Loucy (cell line): ENCODE measurements around the gene TNP1.

ENCODE experiments used
- H2AFZ ChIP-seq: fragments of 200-600 bp; sonication (generic); 2 replicates; pipeline ENCODE4 v1.6.0; 2016; ENCODE audit warnings: antibody characterized with exemption, mild to moderate bottlenecking, low read length, moderate library complexity
- H3F3A ChIP-seq: fragments of 200-600 bp; 2 replicates; pipeline ENCODE4 v1.6.0; 2016; ENCODE audit warnings: antibody characterized with exemption, low read depth, mild to moderate bottlenecking
- H3K27me3 ChIP-seq: fragments of 200-600 bp; sonication (generic); 2 replicates; pipeline ENCODE4 v1.6.1; 2014; ENCODE audit warnings: low read length, mild to moderate bottlenecking; ENCODE audit not compliant: insufficient read depth, poor library complexity, severe bottlenecking
- H3K36me3 ChIP-seq: fragments of 200-600 bp; sonication (generic); 2 replicates; pipeline ENCODE4 v1.6.1; 2016; ENCODE audit warnings: low read length; ENCODE audit not compliant: insufficient read depth
- H3K4me1 ChIP-seq: fragments of 200-600 bp; sonication (generic); 2 replicates; pipeline ENCODE4 v1.5.1; 2014; ENCODE audit warnings: low read length, mild to moderate bottlenecking; ENCODE audit not compliant: insufficient read depth, poor library complexity, severe bottlenecking
- H3K4me2 ChIP-seq: fragments of 200-600 bp; sonication (generic); 2 replicates; pipeline ENCODE4 v1.6.0; 2014; ENCODE audit warnings: antibody characterized with exemption, low read length, low read depth, mild to moderate bottlenecking; ENCODE audit not compliant: poor library complexity, severe bottlenecking
- H3K4me3 ChIP-seq: fragments of 200-600 bp; sonication (generic); 2 replicates; pipeline ENCODE4 v1.5.1; 2014; ENCODE audit warnings: low read length, mild to moderate bottlenecking, mixed read lengths; ENCODE audit not compliant: poor library complexity, severe bottlenecking
- H3K79me2 ChIP-seq: fragments of 200-600 bp; sonication (generic); 2 replicates; pipeline ENCODE4 v1.6.1; 2014; ENCODE audit warnings: low read length; ENCODE audit not compliant: insufficient read depth
- H3K9ac ChIP-seq: fragments of 200-600 bp; sonication (generic); 2 replicates; pipeline ENCODE4 v1.6.0; 2014; ENCODE audit warnings: mild to moderate bottlenecking, low read depth, low read length, moderate library complexity; ENCODE audit not compliant: poor library complexity, severe bottlenecking
- H3K9me2 ChIP-seq: fragments of 200-600 bp; sonication (generic); replicated peaks from 2 replicates; pipeline ENCODE4 v1.6.1; 2016; ENCODE audit warnings: low read depth, low read length, mixed read lengths
- H3K9me3 ChIP-seq: fragments of 200-600 bp; sonication (generic); 2 replicates; pipeline ENCODE4 v1.6.1; 2014; ENCODE audit warnings: mild to moderate bottlenecking, antibody characterized with exemption, low read length, low read depth; ENCODE audit not compliant: insufficient read depth
- H4K20me1 ChIP-seq: fragments of 200-600 bp; sonication (generic); 2 replicates; pipeline ENCODE4 v1.6.0; 2014; ENCODE audit warnings: antibody characterized with exemption, low read length, mild to moderate bottlenecking; ENCODE audit not compliant: insufficient read depth, poor library complexity, severe bottlenecking
- CTCF ChIP-seq: fragments of 200-600 bp; sonication (generic); conservative IDR thresholded peaks from 2 replicates; pipeline ENCODE4 v1.5.1; 2014; ENCODE audit warnings: mild to moderate bottlenecking, antibody characterized with exemption, low read length
- EZH2phosphoT487 ChIP-seq: fragments of 200-600 bp; IDR thresholded peaks from 2 replicates; pipeline ENCODE4 v1.6.1; 2018; ENCODE audit warnings: antibody characterized with exemption, mild to moderate bottlenecking, moderate library complexity, borderline replicate concordance

The TNP1 gene

GRCh38 chr2:216904974-216905373 lies 45.1 kb upstream of the TNP1 start:
- H3F3A ChIP-seq, result no peaks in the 10 kb centered on the region
- no peaks in the 10 kb centered on the region for H3K9me2 ChIP-seq
- no peak overlapping the region for H2AFZ ChIP-seq
- H3K36me3 ChIP-seq, result no peaks in the 10 kb centered on the region
- no peaks in the 10 kb centered on the region for H3K79me2 ChIP-seq
- H3K9me3 ChIP-seq, result no peaks in the 10 kb centered on the region; the same call in 1 of the 2 replicates
- no peak overlapping the region for H3K4me2 ChIP-seq
- no peak for TF ChIP-seq CTCF
- no peak for TF ChIP-seq EZH2phosphoT487
- H3K27me3 ChIP-seq, result no peaks in the 10 kb centered on the region
- H3K9ac ChIP-seq, result no peak overlapping the region
- no peaks in the 10 kb centered on the region for H4K20me1 ChIP-seq
- no peak overlapping the region for H3K4me3 ChIP-seq
- no peaks in the 10 kb centered on the region for H3K4me1 ChIP-seq

- H3K27me3 ChIP-seq, result no peaks in the 10 kb centered on the region
- H3K4me2 ChIP-seq, result no peak overlapping the region
- no peak overlapping the region for H3K9ac ChIP-seq
- no peaks in the 10 kb centered on the region for H3K4me1 ChIP-seq
- no peaks in the 10 kb centered on the region for H3K9me2 ChIP-seq
- no peaks in the 10 kb centered on the region for H3K36me3 ChIP-seq
- H2AFZ ChIP-seq, result no peak overlapping the region
- H3K4me3 ChIP-seq, result no peak overlapping the region
- no peaks in the 10 kb centered on the region; the same call in 1 of the 2 replicates for H3K9me3 ChIP-seq
- no peaks in the 10 kb centered on the region for H4K20me1 ChIP-seq
- TF ChIP-seq EZH2phosphoT487, result no peak
- no peak for TF ChIP-seq CTCF
- no peaks in the 10 kb centered on the region for H3F3A ChIP-seq
- H3K79me2 ChIP-seq, result no peaks in the 10 kb centered on the region
Measured at GRCh38 chr2:216904554-216904953, 44.7 kb upstream of the TNP1 start.

- no peaks in the 10 kb centered on the region for H3K9me2 ChIP-seq
Measured at GRCh38 chr2:216903470-216903869, 43.6 kb upstream of the TNP1 start.

More at GRCh38 chr2:216903470-216903869, 43.6 kb upstream of the TNP1 start:
- H3K9me3 ChIP-seq, result no peaks in the 10 kb centered on the region; the same call in 1 of the 2 replicates
- no peak overlapping the region for H3K4me3 ChIP-seq
- H3F3A ChIP-seq, result no peaks in the 10 kb centered on the region
- no peak overlapping the region for H3K4me2 ChIP-seq
- no peaks in the 10 kb centered on the region for H3K36me3 ChIP-seq
- H3K27me3 ChIP-seq, result no peaks in the 10 kb centered on the region
- TF ChIP-seq EZH2phosphoT487 (no peak), CTCF (no peak)
- no peaks in the 10 kb centered on the region for H3K4me1 ChIP-seq
- no peaks in the 10 kb centered on the region for H3K79me2 ChIP-seq
- no peak overlapping the region for H2AFZ ChIP-seq
- no peaks in the 10 kb centered on the region for H4K20me1 ChIP-seq
- no peak overlapping the region for H3K9ac ChIP-seq
